Endothelial cell of umbilical vein (primary cell): Measurements from ENCODE around the gene ZNF723. TPM values are rescaled to one million over a fixed set of nuclear protein-coding genes. Genes with fewer than 3 reads are reported as not detected.

ENCODE experiments used
- BruUV-seq: library from RNA; stranded (reverse); fragments of 400-500 nt; replicated peaks from 2 replicates; lab custom pipeline; 2021; lab: Mats Ljungman, UMichigan
- CTCF ChIA-PET: fragments of 300-600, 350-600 bp; sonication (Branson Sonifier 250); formaldehyde crosslinking; loops from one replicate; lab custom pipeline; 2021; ENCODE audit warnings: antibody characterized with exemption, inconsistent platforms; lab: Charles Lee
- POLR2A ChIA-PET: fragments of 300-600, 350-600 bp; sonication (Branson Sonifier 250); formaldehyde crosslinking; loops from one replicate; lab custom pipeline; 2021; ENCODE audit warnings: antibody characterized with exemption, inconsistent platforms; lab: Charles Lee
- DNase-seq: peaks from one replicate; pipeline ENCODE4 v3.0.0-alpha.2; 2011; ENCODE audit warnings: low read depth, low spot score
- FAIRE-seq: peaks from 2 replicates; lab custom pipeline; 2011; peaks lifted over from hg19 to GRCh38; lab: Jason Lieb, UNC
- H2AFZ ChIP-seq: 2 replicates; pipeline ENCODE4 v1.6.0; 2012; ENCODE audit warnings: low read depth, low read length, control low read depth, inconsistent platforms
- H3K27ac ChIP-seq: 2 replicates; pipeline ENCODE4 v1.5.1; 2011; ENCODE audit warnings: low read depth, mild to moderate bottlenecking, control low read depth, low read length, moderate library complexity; ENCODE audit not compliant: insufficient read depth
- H3K27me3 ChIP-seq, 2 experiments: 2 replicates each; pipeline versions ENCODE4 v1.6.0 to v1.6.1; 2011; ENCODE audit warnings: low read length in 2 of 2, mixed read lengths in 1 of 2; ENCODE audit not compliant: control insufficient read depth in 2 of 2, insufficient read depth in 2 of 2
- H3K36me3 ChIP-seq, 2 experiments: 2 replicates in 1 of 2; 3 replicates in 1 of 2; pipeline ENCODE4 v1.5.1; 2011; ENCODE audit warnings: low read length in 2 of 2, mild to moderate bottlenecking in 1 of 2, moderate library complexity in 1 of 2; ENCODE audit not compliant: control insufficient read depth in 2 of 2, insufficient read depth in 2 of 2; ENCODE audit errors: extremely low read depth in 1 of 2
- H3K4me1 ChIP-seq: 3 replicates; pipeline ENCODE4 v1.5.1; 2011; ENCODE audit warnings: mild to moderate bottlenecking, low read length; ENCODE audit not compliant: control insufficient read depth, insufficient read depth; ENCODE audit errors: extremely low read depth
- H3K4me2 ChIP-seq: 2 replicates; pipeline ENCODE4 v1.6.1; 2011; ENCODE audit warnings: low read length, control low read depth, mixed read lengths; ENCODE audit not compliant: insufficient read depth
- H3K4me3 ChIP-seq, 3 experiments: fragments of 200-600 bp in 1 of 3; sonication (generic), shearing (Covaris generic) in 1 of 3; replicated peaks in 1 of 3; 2 replicates each; pipeline ENCODE4 v1.5.1; 2011 to 2016; ENCODE audit warnings: control low read depth in 3 of 3, low read length in 3 of 3, mild to moderate bottlenecking in 2 of 3, inconsistent platforms in 1 of 3, low read depth in 1 of 3, moderate library complexity in 1 of 3; ENCODE audit not compliant: insufficient read depth in 1 of 3
- H3K79me2 ChIP-seq: 2 replicates; pipeline ENCODE4 v1.6.0; 2012; ENCODE audit warnings: low read length, inconsistent platforms; ENCODE audit not compliant: control insufficient read depth, insufficient read depth
- H3K9ac ChIP-seq: replicated peaks from 2 replicates; pipeline ENCODE3; 2011; ENCODE audit warnings: low read length, control low read depth; ENCODE audit not compliant: insufficient read depth; ENCODE audit errors: extremely low read depth
- H3K9me1 ChIP-seq: replicated peaks from 3 replicates; pipeline ENCODE4 v1.6.0; 2011; ENCODE audit warnings: mild to moderate bottlenecking, low read length; ENCODE audit not compliant: control insufficient read depth, insufficient read depth; ENCODE audit errors: extremely low read depth
- H3K9me3 ChIP-seq: replicated peaks from 2 replicates; pipeline ENCODE4 v1.5.1; 2012; ENCODE audit warnings: low read length, inconsistent platforms; ENCODE audit not compliant: control insufficient read depth, insufficient read depth
- H4K20me1 ChIP-seq: replicated peaks from 2 replicates; pipeline ENCODE3; 2011; ENCODE audit warnings: mild to moderate bottlenecking, low read length; ENCODE audit not compliant: control insufficient read depth, insufficient read depth; ENCODE audit errors: extremely low read depth
- CTCF ChIP-seq, 2 donors: IDR thresholded peaks; 1 replicate in 1 of 2; 2 replicates in 1 of 2; pipeline ENCODE4 v1.5.1; 2011; ENCODE audit warnings: low read length in 2 of 2, mild to moderate bottlenecking in 2 of 2, moderate library complexity in 2 of 2, control low read depth in 1 of 2, inconsistent platforms in 1 of 2, low read depth in 1 of 2; ENCODE audit not compliant: insufficient read depth in 1 of 2; ENCODE audit errors: extremely low read depth in 1 of 2
- EZH2 ChIP-seq: IDR thresholded peaks from 2 replicates; pipeline ENCODE4 v1.6.1; 2012; ENCODE audit warnings: borderline replicate concordance, low read depth, mild to moderate bottlenecking, moderate library complexity, low read length, inconsistent platforms; ENCODE audit not compliant: severe bottlenecking
- FOS ChIP-seq: IDR thresholded peaks from 2 replicates; pipeline ENCODE4 v1.6.1; 2011; ENCODE audit warnings: mild to moderate bottlenecking, low read length, moderate library complexity, borderline replicate concordance; ENCODE audit not compliant: insufficient read depth
- GATA2 ChIP-seq: IDR thresholded peaks from 2 replicates; pipeline ENCODE4 v1.7.0; 2011; ENCODE audit warnings: low read depth, mild to moderate bottlenecking, moderate library complexity, mixed read lengths, low read length; ENCODE audit not compliant: insufficient read length, insufficient read depth
- JUN ChIP-seq: IDR thresholded peaks from 2 replicates; pipeline ENCODE4 v1.6.1; 2011; ENCODE audit warnings: borderline replicate concordance, low read depth; ENCODE audit not compliant: insufficient read length, insufficient read depth
- MAX ChIP-seq: IDR thresholded peaks from 2 replicates; pipeline ENCODE4 v1.6.1; 2011; ENCODE audit not compliant: insufficient read depth, insufficient read length
- MYC ChIP-seq: IDR thresholded peaks from one replicate; pipeline ENCODE4 v1.6.1; 2011; ENCODE audit warnings: mild to moderate bottlenecking, low read depth, low read length
- POLR2A ChIP-seq: IDR thresholded peaks from 2 replicates; pipeline ENCODE4 v1.6.1; 2012; ENCODE audit warnings: low read depth, mild to moderate bottlenecking, control low read depth, low read length
- POLR2AphosphoS5 ChIP-seq: IDR thresholded peaks from 2 replicates; pipeline ENCODE4 v1.6.1; 2012; ENCODE audit warnings: low read depth, mild to moderate bottlenecking, control low read depth, low read length, moderate library complexity; ENCODE audit not compliant: insufficient read depth
- dilution Hi-C: fragments of 300-500 bp; cut with MboI; formaldehyde crosslinking; loops from one replicate; pipeline ENCODE4 v1.15.0; 2019; ENCODE audit warnings: low sequenced_read_pairs; ENCODE audit not compliant: extremely low pct_ligation_motif_present
- intact Hi-C: fragments of 100-400 bp; cut with micrococcal nuclease; formaldehyde crosslinking; loops from one replicate; pipeline ENCODE4 v1.10.0; 2022
- polyA plus RNA-seq, 4 experiments: library from polyadenylated mRNA; depleted of rRNA in 3 of 4; stranded (reverse) in 3 of 4; unstranded in 1 of 4; fragments of >200 nt; gene quantifications; 2 replicates each; pipeline versions ENCODE4 v1.2.1 to v1.2.3, GENCODE V29; 2011 to 2012; ENCODE audit warnings: missing spikeins in 1 of 4
- total RNA-seq: library from RNA; stranded (reverse); gene quantifications from 2 replicates; pipeline ENCODE4 v1.2.3, GENCODE V29; 2021

ZNF723 gene
- total and polyA plus RNA-seq, 2 donors (not counting 3 experiments of a cell fraction or from before 2014, with no cell fraction given) = not detected

GRCh38 chr19:22807061-22807835 lies 24.8 kb upstream of the ZNF723 start:
- H3K9me3 ChIP-seq = no peaks in the 10 kb centered on the region
- dilution Hi-C loops = no loop called here
- no TSS peak for BruUV-seq
- H3K4me1 ChIP-seq = no peaks in the 10 kb centered on the region
- H3K4me3 ChIP-seq = no peak overlapping the region
- FAIRE-seq (no peak), DNase-seq (no peak)
- CTCF ChIA-PET = no interaction called here
- no peak overlapping the region for H3K9ac ChIP-seq
- no peaks in the 10 kb centered on the region for H3K9me1 ChIP-seq
- POLR2A ChIA-PET = no interaction called here
- intact Hi-C loops = no loop called here
- no peaks in the 10 kb centered on the region for H3K27me3 ChIP-seq
- no peak overlapping the region for H3K27ac ChIP-seq
- H3K4me2 ChIP-seq = no peak overlapping the region
- H3K79me2 ChIP-seq = no peaks in the 10 kb centered on the region
- TF ChIP-seq GATA2 = no peak
- no peak for TF ChIP-seq MAX
- no peak for TF ChIP-seq MYC
- no peak for TF ChIP-seq POLR2A
- no peak for TF ChIP-seq FOS
- TF ChIP-seq JUN = no peak
- TF ChIP-seq POLR2AphosphoS5 = no peak
- no peak for TF ChIP-seq CTCF (IDR thresholded peaks at IDR 0.05; ENCODE audit: extremely low read depth in 1 of 2, insufficient read depth in 1 of 2, low read depth in 1 of 2, low read length in 2 of 2)
- no peak for TF ChIP-seq EZH2
- H3K36me3 ChIP-seq = no peaks in the 10 kb centered on the region
- H2AFZ ChIP-seq = no peak overlapping the region
- no peaks in the 10 kb centered on the region for H4K20me1 ChIP-seq
